Endothelial cell of umbilical vein (primary cell): ENCODE results near the gene CROCC. TPM values are rescaled to one million over a fixed set of nuclear protein-coding genes. Genes with fewer than 3 reads are reported as not detected.

Experiments
- BruUV-seq: library from RNA; stranded (reverse); fragments of 400-500 nt; replicated peaks from 2 replicates; lab custom pipeline; 2021; lab: Mats Ljungman, UMichigan
- CTCF ChIA-PET: fragments of 300-600, 350-600 bp; sonication (Branson Sonifier 250); formaldehyde crosslinking; loops from one replicate; lab custom pipeline; 2021; ENCODE audit warnings: antibody characterized with exemption, inconsistent platforms; lab: Charles Lee
- POLR2A ChIA-PET: fragments of 300-600, 350-600 bp; sonication (Branson Sonifier 250); formaldehyde crosslinking; loops from one replicate; lab custom pipeline; 2021; ENCODE audit warnings: antibody characterized with exemption, inconsistent platforms; lab: Charles Lee
- DNase-seq: peaks from one replicate; pipeline ENCODE4 v3.0.0-alpha.2; 2011; ENCODE audit warnings: low read depth, low spot score
- FAIRE-seq: peaks from 2 replicates; lab custom pipeline; 2011; peaks lifted over from hg19 to GRCh38; lab: Jason Lieb, UNC
- H2AFZ ChIP-seq: 2 replicates; pipeline ENCODE4 v1.6.0; 2012; ENCODE audit warnings: low read depth, low read length, control low read depth, inconsistent platforms
- H3K27ac ChIP-seq: 2 replicates; pipeline ENCODE4 v1.5.1; 2011; ENCODE audit warnings: low read depth, mild to moderate bottlenecking, control low read depth, low read length, moderate library complexity; ENCODE audit not compliant: insufficient read depth
- H3K27me3 ChIP-seq, 2 experiments: 2 replicates each; pipeline versions ENCODE4 v1.6.0 to v1.6.1; 2011; ENCODE audit warnings: low read length in 2 of 2, mixed read lengths in 1 of 2; ENCODE audit not compliant: control insufficient read depth in 2 of 2, insufficient read depth in 2 of 2
- H3K36me3 ChIP-seq, 2 experiments: 2 replicates in 1 of 2; 3 replicates in 1 of 2; pipeline ENCODE4 v1.5.1; 2011; ENCODE audit warnings: low read length in 2 of 2, mild to moderate bottlenecking in 1 of 2, moderate library complexity in 1 of 2; ENCODE audit not compliant: control insufficient read depth in 2 of 2, insufficient read depth in 2 of 2; ENCODE audit errors: extremely low read depth in 1 of 2
- H3K4me1 ChIP-seq: 3 replicates; pipeline ENCODE4 v1.5.1; 2011; ENCODE audit warnings: mild to moderate bottlenecking, low read length; ENCODE audit not compliant: control insufficient read depth, insufficient read depth; ENCODE audit errors: extremely low read depth
- H3K4me2 ChIP-seq: 2 replicates; pipeline ENCODE4 v1.6.1; 2011; ENCODE audit warnings: low read length, control low read depth, mixed read lengths; ENCODE audit not compliant: insufficient read depth
- H3K4me3 ChIP-seq, 3 experiments: fragments of 200-600 bp in 1 of 3; sonication (generic), shearing (Covaris generic) in 1 of 3; replicated peaks in 1 of 3; 2 replicates each; pipeline ENCODE4 v1.5.1; 2011 to 2016; ENCODE audit warnings: control low read depth in 3 of 3, low read length in 3 of 3, mild to moderate bottlenecking in 2 of 3, inconsistent platforms in 1 of 3, low read depth in 1 of 3, moderate library complexity in 1 of 3; ENCODE audit not compliant: insufficient read depth in 1 of 3
- H3K79me2 ChIP-seq: 2 replicates; pipeline ENCODE4 v1.6.0; 2012; ENCODE audit warnings: low read length, inconsistent platforms; ENCODE audit not compliant: control insufficient read depth, insufficient read depth
- H3K9ac ChIP-seq: replicated peaks from 2 replicates; pipeline ENCODE3; 2011; ENCODE audit warnings: low read length, control low read depth; ENCODE audit not compliant: insufficient read depth; ENCODE audit errors: extremely low read depth
- H3K9me1 ChIP-seq: replicated peaks from 3 replicates; pipeline ENCODE4 v1.6.0; 2011; ENCODE audit warnings: mild to moderate bottlenecking, low read length; ENCODE audit not compliant: control insufficient read depth, insufficient read depth; ENCODE audit errors: extremely low read depth
- H3K9me3 ChIP-seq: replicated peaks from 2 replicates; pipeline ENCODE4 v1.5.1; 2012; ENCODE audit warnings: low read length, inconsistent platforms; ENCODE audit not compliant: control insufficient read depth, insufficient read depth
- H4K20me1 ChIP-seq: replicated peaks from 2 replicates; pipeline ENCODE3; 2011; ENCODE audit warnings: mild to moderate bottlenecking, low read length; ENCODE audit not compliant: control insufficient read depth, insufficient read depth; ENCODE audit errors: extremely low read depth
- EZH2 ChIP-seq: IDR thresholded peaks from 2 replicates; pipeline ENCODE4 v1.6.1; 2012; ENCODE audit warnings: borderline replicate concordance, low read depth, mild to moderate bottlenecking, moderate library complexity, low read length, inconsistent platforms; ENCODE audit not compliant: severe bottlenecking
- FOS ChIP-seq: IDR thresholded peaks from 2 replicates; pipeline ENCODE4 v1.6.1; 2011; ENCODE audit warnings: mild to moderate bottlenecking, low read length, moderate library complexity, borderline replicate concordance; ENCODE audit not compliant: insufficient read depth
- GATA2 ChIP-seq: IDR thresholded peaks from 2 replicates; pipeline ENCODE4 v1.7.0; 2011; ENCODE audit warnings: low read depth, mild to moderate bottlenecking, moderate library complexity, mixed read lengths, low read length; ENCODE audit not compliant: insufficient read length, insufficient read depth
- JUN ChIP-seq: IDR thresholded peaks from 2 replicates; pipeline ENCODE4 v1.6.1; 2011; ENCODE audit warnings: borderline replicate concordance, low read depth; ENCODE audit not compliant: insufficient read length, insufficient read depth
- MAX ChIP-seq: IDR thresholded peaks from 2 replicates; pipeline ENCODE4 v1.6.1; 2011; ENCODE audit not compliant: insufficient read depth, insufficient read length
- MYC ChIP-seq: IDR thresholded peaks from one replicate; pipeline ENCODE4 v1.6.1; 2011; ENCODE audit warnings: mild to moderate bottlenecking, low read depth, low read length
- POLR2A ChIP-seq: IDR thresholded peaks from 2 replicates; pipeline ENCODE4 v1.6.1; 2012; ENCODE audit warnings: low read depth, mild to moderate bottlenecking, control low read depth, low read length
- POLR2AphosphoS5 ChIP-seq: IDR thresholded peaks from 2 replicates; pipeline ENCODE4 v1.6.1; 2012; ENCODE audit warnings: low read depth, mild to moderate bottlenecking, control low read depth, low read length, moderate library complexity; ENCODE audit not compliant: insufficient read depth
- dilution Hi-C: fragments of 300-500 bp; cut with MboI; formaldehyde crosslinking; loops from one replicate; pipeline ENCODE4 v1.15.0; 2019; ENCODE audit warnings: low sequenced_read_pairs; ENCODE audit not compliant: extremely low pct_ligation_motif_present
- intact Hi-C: fragments of 100-400 bp; cut with micrococcal nuclease; formaldehyde crosslinking; loops from one replicate; pipeline ENCODE4 v1.10.0; 2022
- polyA plus RNA-seq, 4 experiments: library from polyadenylated mRNA; depleted of rRNA in 3 of 4; stranded (reverse) in 3 of 4; unstranded in 1 of 4; fragments of >200 nt; gene quantifications; 2 replicates each; pipeline versions ENCODE4 v1.2.1 to v1.2.3, GENCODE V29; 2011 to 2012; ENCODE audit warnings: missing spikeins in 1 of 4
- total RNA-seq: library from RNA; stranded (reverse); gene quantifications from 2 replicates; pipeline ENCODE4 v1.2.3, GENCODE V29; 2021
- TF ChIP-seq, protein P1 (sequence below), 2 donors: IDR thresholded peaks; 1 replicate in 1 of 2; 2 replicates in 1 of 2; pipeline ENCODE4 v1.5.1; 2011; ENCODE audit warnings: low read length in 2 of 2, mild to moderate bottlenecking in 2 of 2, moderate library complexity in 2 of 2, control low read depth in 1 of 2, inconsistent platforms in 1 of 2, low read depth in 1 of 2; ENCODE audit not compliant: insufficient read depth in 1 of 2; ENCODE audit errors: extremely low read depth in 1 of 2

The CROCC gene
- total and polyA plus RNA-seq, 2 donors (not counting 3 experiments of a cell fraction or from before 2014, with no cell fraction given), result 18.3 to 35.5 TPM

DNA sequence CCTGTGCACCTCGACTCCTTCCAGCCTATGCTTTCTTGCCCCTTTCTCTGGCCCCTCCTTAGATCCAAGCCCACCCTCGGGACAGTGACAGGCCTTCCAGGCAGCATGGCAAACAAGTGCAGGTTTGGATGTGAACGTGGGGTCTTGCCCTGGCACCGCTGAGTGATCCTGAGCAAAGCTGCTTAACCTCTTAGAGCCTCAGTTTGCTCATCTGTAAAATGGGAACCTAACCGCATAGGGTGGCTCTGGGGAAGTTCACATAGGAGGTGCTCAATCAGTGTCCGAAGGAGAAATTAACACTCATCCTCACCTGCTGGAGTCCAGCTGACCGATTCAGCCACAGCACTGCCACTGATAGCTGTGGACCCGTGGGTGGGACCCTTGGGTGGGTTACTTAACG lies 51.5 kb downstream of the CROCC start:
- ChIA-PET POLR2A (no interaction called here), CTCF (no interaction called here)
- TF ChIP-seq EZH2 (no peak), JUN (no peak), POLR2A (no peak), GATA2 (no peak), MAX (no peak), FOS (no peak), POLR2AphosphoS5 (no peak), MYC (no peak)
- TF ChIP-seq, protein P1, sequence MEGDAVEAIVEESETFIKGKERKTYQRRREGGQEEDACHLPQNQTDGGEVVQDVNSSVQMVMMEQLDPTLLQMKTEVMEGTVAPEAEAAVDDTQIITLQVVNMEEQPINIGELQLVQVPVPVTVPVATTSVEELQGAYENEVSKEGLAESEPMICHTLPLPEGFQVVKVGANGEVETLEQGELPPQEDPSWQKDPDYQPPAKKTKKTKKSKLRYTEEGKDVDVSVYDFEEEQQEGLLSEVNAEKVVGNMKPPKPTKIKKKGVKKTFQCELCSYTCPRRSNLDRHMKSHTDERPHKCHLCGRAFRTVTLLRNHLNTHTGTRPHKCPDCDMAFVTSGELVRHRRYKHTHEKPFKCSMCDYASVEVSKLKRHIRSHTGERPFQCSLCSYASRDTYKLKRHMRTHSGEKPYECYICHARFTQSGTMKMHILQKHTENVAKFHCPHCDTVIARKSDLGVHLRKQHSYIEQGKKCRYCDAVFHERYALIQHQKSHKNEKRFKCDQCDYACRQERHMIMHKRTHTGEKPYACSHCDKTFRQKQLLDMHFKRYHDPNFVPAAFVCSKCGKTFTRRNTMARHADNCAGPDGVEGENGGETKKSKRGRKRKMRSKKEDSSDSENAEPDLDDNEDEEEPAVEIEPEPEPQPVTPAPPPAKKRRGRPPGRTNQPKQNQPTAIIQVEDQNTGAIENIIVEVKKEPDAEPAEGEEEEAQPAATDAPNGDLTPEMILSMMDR (IDR thresholded peaks at IDR 0.05; ENCODE audit: extremely low read depth in 1 of 2, insufficient read depth in 1 of 2, low read depth in 1 of 2, low read length in 2 of 2), result no peak
- Histone ChIP-seq H4K20me1 (no peaks in the 10 kb centered on the region), H3K36me3 (peaks cover 0 to 25% of the 10 kb centered on the region in 2 experiments), H3K79me2 (no peaks in the 10 kb centered on the region), H3K4me1 (no peaks in the 10 kb centered on the region), H2AFZ (no peak overlapping the region), H3K4me3 (no peak overlapping the region), H3K9me3 (no peaks in the 10 kb centered on the region), H3K27ac (no peak overlapping the region), H3K9me1 (no peaks in the 10 kb centered on the region), H3K4me2 (no peak overlapping the region), H3K9ac (no peak overlapping the region), H3K27me3 (no peaks in the 10 kb centered on the region)
- dilution Hi-C loops (no loop called here), intact Hi-C loops (no loop called here)
- no peak for FAIRE-seq
- BruUV-seq, result no TSS peak
- no peak for DNase-seq
